Muscle layer of colon (tissue), 2 donors: ENCODE data around the gene TSPAN14.

ENCODE experiments used
- H3K27ac ChIP-seq: one replicate; pipeline ENCODE4 v1.7.0; 2013; ENCODE audit warnings: low read depth, mild to moderate bottlenecking, low read length, moderate library complexity
- H3K27me3 ChIP-seq, 2 donors: one replicate each; pipeline ENCODE4 v1.7.0; 2013; ENCODE audit warnings: low read length in 2 of 2, mild to moderate bottlenecking in 2 of 2; ENCODE audit not compliant: insufficient read depth in 2 of 2, control insufficient read depth in 1 of 2
- H3K36me3 ChIP-seq: one replicate; pipeline ENCODE4 v1.7.0; 2013; ENCODE audit warnings: mild to moderate bottlenecking, low read length; ENCODE audit not compliant: insufficient read depth
- H3K4me1 ChIP-seq: one replicate; pipeline ENCODE4 v1.7.0; 2013; ENCODE audit warnings: mild to moderate bottlenecking, low read length; ENCODE audit not compliant: insufficient read depth
- H3K4me3 ChIP-seq, 2 donors: one replicate each; pipeline ENCODE4 v1.7.0; 2013; ENCODE audit warnings: low read length in 2 of 2, low read depth in 1 of 2, mild to moderate bottlenecking in 1 of 2, moderate library complexity in 1 of 2
- H3K9ac ChIP-seq: one replicate; pipeline ENCODE4 v1.7.0; 2013; ENCODE audit warnings: low read length
- H3K9me3 ChIP-seq: one replicate; pipeline ENCODE4 v1.7.0; 2013; ENCODE audit warnings: mild to moderate bottlenecking, low read length
- donor health status: abdominal sarcoma.
- donor health status: Adenocarcinoma of cecum.

TSPAN14 gene

GRCh38 chr10:80486785-80487420, 32.8 kb downstream of the TSPAN14 start:
- H3K9ac ChIP-seq = no peak overlapping the region
- H3K4me3 ChIP-seq = no peak overlapping the region
- H3K9me3 ChIP-seq = no peaks in the 10 kb centered on the region
- H3K27me3 ChIP-seq = no peaks in the 10 kb centered on the region
- peaks cover 24% of the 10 kb centered on the region for H3K36me3 ChIP-seq
- H3K27ac ChIP-seq = no peak overlapping the region
- peaks cover 36% of the 10 kb centered on the region for H3K4me1 ChIP-seq

DNA sequence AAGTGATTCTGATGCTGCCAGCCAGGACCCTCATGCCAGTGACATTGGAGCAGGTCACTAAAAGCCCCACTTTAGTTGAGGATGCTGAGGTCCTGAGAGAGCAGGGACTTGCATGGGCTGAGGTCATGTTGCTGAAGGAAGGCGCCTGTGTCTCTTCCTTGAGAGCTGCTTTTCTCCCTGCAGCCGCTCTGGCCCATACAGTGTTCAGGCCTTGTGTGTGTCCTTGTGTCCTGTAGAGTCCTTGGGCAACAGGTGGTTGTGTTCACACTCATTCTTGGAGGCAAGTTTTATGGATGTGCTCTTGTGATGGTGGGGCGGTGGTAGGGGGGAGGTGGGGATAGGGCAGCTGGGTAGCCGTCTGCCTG, 33.3 kb downstream of the TSPAN14 start:
- no peaks in the 10 kb centered on the region for H3K27me3 ChIP-seq
- no peaks in the 10 kb centered on the region for H3K9me3 ChIP-seq
- H3K9ac ChIP-seq = no peak overlapping the region
- H3K4me3 ChIP-seq = no peak overlapping the region
- peaks cover 36% of the 10 kb centered on the region for H3K4me1 ChIP-seq
- peaks cover 24% of the 10 kb centered on the region for H3K36me3 ChIP-seq
- no peak overlapping the region for H3K27ac ChIP-seq

- H3K4me3 ChIP-seq = no peak overlapping the region
These were observed 33.9 kb downstream of the TSPAN14 start for GRCh38 chr10:80487791-80488538.

GRCh38 chr10:80488539-80489066, 34.5 kb downstream of the TSPAN14 start:
- H3K9ac ChIP-seq = no peak overlapping the region
- H3K4me1 ChIP-seq = peaks cover 45% of the 10 kb centered on the region
- no peaks in the 10 kb centered on the region for H3K27me3 ChIP-seq
- H3K36me3 ChIP-seq = peaks cover 24% of the 10 kb centered on the region
- H3K9me3 ChIP-seq = no peaks in the 10 kb centered on the region
- no peak overlapping the region for H3K27ac ChIP-seq
- no peak overlapping the region for H3K4me3 ChIP-seq

More at GRCh38 chr10:80487791-80488538, 33.9 kb downstream of the TSPAN14 start:
- Histone ChIP-seq H3K36me3 (peaks cover 24% of the 10 kb centered on the region), H3K27me3 (no peaks in the 10 kb centered on the region), H3K9ac (no peak overlapping the region), H3K27ac (no peak overlapping the region), H3K4me1 (peaks cover 39% of the 10 kb centered on the region), H3K9me3 (no peaks in the 10 kb centered on the region)

- Histone ChIP-seq H3K27me3 (no peaks in the 10 kb centered on the region), H3K4me1 (peaks cover 49% of the 10 kb centered on the region)
These were observed 35.4 kb downstream of the TSPAN14 start for GRCh38 chr10:80489371-80490112.

DNA sequence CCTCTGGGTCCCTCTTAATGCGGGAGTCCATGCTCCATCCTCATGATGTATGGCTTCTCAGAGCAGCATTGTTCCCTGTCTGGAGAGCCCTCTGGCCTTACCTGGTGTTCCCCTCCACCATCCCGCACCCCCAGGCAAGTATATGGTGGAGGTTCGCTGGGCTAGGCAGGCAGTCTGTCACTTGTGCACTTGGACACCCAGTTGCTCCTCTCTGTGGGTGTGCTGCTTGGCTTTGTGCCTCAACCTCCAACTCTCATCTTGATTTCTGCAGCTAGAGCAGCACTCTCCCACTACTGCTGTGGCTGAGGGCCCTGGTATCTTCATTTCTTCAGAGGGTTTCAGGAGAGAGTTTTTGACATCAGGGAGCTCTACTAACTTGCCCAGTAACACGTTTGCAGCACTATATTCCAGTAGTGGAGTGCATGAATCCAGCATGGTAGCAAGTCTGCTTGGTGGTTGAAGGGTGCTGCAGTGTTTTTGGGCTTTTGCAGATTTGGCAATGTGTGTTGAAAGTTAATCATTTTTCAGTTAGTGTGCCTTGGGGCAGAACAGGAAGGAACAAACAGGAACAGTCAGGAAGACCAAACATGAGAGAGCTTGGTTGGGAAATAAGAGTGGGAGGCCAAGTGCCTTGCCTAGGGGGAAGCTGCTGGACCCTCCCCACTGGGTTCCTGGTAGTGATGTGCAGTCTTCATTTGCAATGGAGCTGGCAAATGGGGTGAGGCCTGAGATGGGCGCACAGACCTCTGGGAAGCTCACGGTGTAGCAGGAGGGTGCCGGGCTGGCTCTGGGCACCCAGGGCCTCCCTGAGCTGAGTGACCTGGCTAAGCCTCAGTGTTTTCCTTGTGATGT, 37.4 kb downstream of the TSPAN14 start:
- Histone ChIP-seq H3K4me3 (no peak overlapping the region), H3K9ac (no peak overlapping the region), H3K27me3 (no peaks in the 10 kb centered on the region), H3K36me3 (peaks cover 24% of the 10 kb centered on the region), H3K27ac (no peak overlapping the region), H3K9me3 (no peaks in the 10 kb centered on the region), H3K4me1 (peaks cover 40% of the 10 kb centered on the region)

More at GRCh38 chr10:80489371-80490112, 35.4 kb downstream of the TSPAN14 start:
- no peak overlapping the region for H3K27ac ChIP-seq
- H3K9ac ChIP-seq = no peak overlapping the region
- H3K4me3 ChIP-seq = no peak overlapping the region
- H3K9me3 ChIP-seq = no peaks in the 10 kb centered on the region
- peaks cover 24% of the 10 kb centered on the region for H3K36me3 ChIP-seq

- peaks cover 42% of the 10 kb centered on the region for H3K4me1 ChIP-seq
- no peaks in the 10 kb centered on the region for H3K9me3 ChIP-seq
- H3K9ac ChIP-seq = no peak overlapping the region
- no peak overlapping the region for H3K27ac ChIP-seq
- H3K4me3 ChIP-seq = no peak overlapping the region
- H3K36me3 ChIP-seq = peaks cover 24% of the 10 kb centered on the region
- H3K27me3 ChIP-seq = no peaks in the 10 kb centered on the region
These were observed 38.9 kb downstream of the TSPAN14 start for GRCh38 chr10:80492848-80493521.

DNA sequence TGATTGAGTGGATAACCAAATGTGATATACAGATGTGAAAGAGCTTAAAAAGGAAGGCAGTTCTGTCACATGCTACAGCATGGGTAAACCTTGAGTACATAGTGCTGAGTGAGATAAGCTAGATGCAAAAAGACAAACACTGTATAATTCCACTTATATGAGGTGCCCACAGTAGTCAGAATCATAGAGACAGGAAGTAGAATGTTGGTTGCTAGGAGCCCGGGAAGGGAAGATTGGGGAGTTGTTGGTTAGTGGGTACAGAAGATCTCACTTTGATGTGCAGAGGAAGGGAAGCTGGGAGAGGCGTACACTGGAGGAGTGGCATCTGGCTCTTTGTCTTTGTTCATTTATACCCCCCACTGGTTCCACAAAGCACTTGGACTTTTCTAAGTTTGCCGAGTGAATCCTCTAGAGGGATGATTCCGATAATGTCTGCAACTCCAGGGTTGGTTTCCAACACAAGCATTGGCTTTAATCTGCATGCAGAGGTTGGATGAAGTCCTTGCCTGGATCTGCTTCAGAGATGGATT, 39.5 kb downstream of the TSPAN14 start:
- no peaks in the 10 kb centered on the region for H3K9me3 ChIP-seq
- peaks cover 43% of the 10 kb centered on the region for H3K4me1 ChIP-seq
- no peak overlapping the region for H3K9ac ChIP-seq
- H3K27ac ChIP-seq = no peak overlapping the region
- H3K27me3 ChIP-seq = no peaks in the 10 kb centered on the region
- H3K36me3 ChIP-seq = peaks cover 24% of the 10 kb centered on the region
- no peak overlapping the region for H3K4me3 ChIP-seq

DNA sequence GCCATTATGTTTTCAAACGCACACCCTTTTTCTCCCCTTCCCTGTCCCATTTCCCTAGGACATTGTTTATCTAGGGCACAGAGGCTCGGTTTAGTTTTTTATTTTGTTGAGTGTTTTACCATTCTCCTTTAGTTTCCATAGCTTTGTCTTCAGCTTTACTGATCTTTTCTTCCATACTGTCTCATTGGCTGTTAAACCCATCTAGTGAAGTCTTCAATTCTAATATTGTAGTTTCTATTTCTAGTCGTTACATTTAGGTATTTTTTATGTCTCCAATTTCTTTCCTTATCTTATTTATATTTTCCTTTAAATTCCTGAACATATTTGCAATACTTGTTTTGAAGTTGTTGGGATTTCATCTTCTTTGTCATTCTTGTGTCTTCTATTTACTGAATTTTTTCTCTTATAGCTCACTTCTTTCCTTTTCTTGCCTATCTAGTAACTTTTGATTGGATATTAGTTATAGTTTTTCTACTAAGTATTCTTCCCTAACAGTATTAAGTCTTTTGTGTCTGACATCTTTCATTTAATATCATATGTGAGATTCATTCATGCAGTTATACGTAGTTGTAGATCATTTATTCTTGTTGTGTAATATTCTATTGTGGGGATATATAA, 42.6 kb downstream of the TSPAN14 start:
- H3K4me1 ChIP-seq = peaks cover 64% of the 10 kb centered on the region

More for the DNA sequence above, 42.6 kb downstream of the TSPAN14 start:
- H3K4me3 ChIP-seq = no peak overlapping the region
- H3K27me3 ChIP-seq = no peaks in the 10 kb centered on the region
- H3K36me3 ChIP-seq = peaks cover 2% of the 10 kb centered on the region
- H3K27ac ChIP-seq = no peak overlapping the region
- no peak overlapping the region for H3K9ac ChIP-seq
- no peaks in the 10 kb centered on the region for H3K9me3 ChIP-seq
